Measurements from ENCODE around the gene MOCOS.

DNA sequence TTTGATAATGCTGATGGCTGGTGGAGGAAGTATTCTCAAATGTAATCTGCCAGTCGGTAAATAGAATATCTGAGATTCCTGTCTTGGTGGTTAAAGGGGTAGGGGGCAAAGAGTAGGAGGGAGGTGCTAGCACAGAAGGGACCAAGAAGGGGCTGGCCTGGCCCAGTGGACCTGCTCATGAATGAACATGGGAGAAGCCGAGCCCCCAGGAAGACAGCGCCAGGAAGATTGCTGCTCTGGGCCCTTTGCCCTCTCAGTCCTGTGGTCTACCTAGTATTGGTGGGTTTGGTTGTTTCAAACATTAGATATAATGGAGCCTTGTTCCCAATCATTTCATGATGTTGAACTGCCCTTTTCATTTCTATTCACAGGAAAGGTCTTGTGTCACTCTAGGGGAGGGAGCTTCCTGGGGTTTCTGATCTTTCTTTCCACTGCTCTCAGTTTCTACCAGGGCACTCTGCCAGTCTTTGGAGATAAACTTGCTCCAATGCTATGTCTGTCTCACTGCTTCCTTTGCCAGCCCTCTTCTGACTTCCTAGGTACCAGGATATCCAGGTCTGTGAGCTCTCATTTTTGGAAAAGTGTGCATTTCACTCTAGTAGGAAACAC is 5.3 kb upstream of the MOCOS start:
- TF ChIP-seq, protein P1, sequence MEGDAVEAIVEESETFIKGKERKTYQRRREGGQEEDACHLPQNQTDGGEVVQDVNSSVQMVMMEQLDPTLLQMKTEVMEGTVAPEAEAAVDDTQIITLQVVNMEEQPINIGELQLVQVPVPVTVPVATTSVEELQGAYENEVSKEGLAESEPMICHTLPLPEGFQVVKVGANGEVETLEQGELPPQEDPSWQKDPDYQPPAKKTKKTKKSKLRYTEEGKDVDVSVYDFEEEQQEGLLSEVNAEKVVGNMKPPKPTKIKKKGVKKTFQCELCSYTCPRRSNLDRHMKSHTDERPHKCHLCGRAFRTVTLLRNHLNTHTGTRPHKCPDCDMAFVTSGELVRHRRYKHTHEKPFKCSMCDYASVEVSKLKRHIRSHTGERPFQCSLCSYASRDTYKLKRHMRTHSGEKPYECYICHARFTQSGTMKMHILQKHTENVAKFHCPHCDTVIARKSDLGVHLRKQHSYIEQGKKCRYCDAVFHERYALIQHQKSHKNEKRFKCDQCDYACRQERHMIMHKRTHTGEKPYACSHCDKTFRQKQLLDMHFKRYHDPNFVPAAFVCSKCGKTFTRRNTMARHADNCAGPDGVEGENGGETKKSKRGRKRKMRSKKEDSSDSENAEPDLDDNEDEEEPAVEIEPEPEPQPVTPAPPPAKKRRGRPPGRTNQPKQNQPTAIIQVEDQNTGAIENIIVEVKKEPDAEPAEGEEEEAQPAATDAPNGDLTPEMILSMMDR (IDR thresholded peaks at IDR 0.05 in 2 of 3, conservative IDR thresholded peaks at IDR 0.05 in 1 of 3; ENCODE audit: borderline replicate concordance in 1 of 3, insufficient read depth in 1 of 3, low read depth in 2 of 3, low read length in 2 of 3): no peak
- TF ChIP-seq SIN3A (IDR thresholded peaks at IDR 0.05; ENCODE audit: low read depth) (no peak), POLR2A (IDR thresholded peaks at IDR 0.05; ENCODE audit: borderline replicate concordance, extremely low read depth, insufficient read depth, insufficient read length) (no peak), SRF (IDR thresholded peaks at IDR 0.05; ENCODE audit: low read depth) (no peak), POLR2AphosphoS5 (IDR thresholded peaks at IDR 0.05; ENCODE audit: low read depth, low read length) (no peak), SP1 (IDR thresholded peaks at IDR 0.05; ENCODE audit: low read depth) (no peak), EZH2phosphoT487 (IDR thresholded peaks at IDR 0.05; ENCODE audit: borderline replicate concordance) (no peak)
- TF ChIP-seq, protein P2, sequence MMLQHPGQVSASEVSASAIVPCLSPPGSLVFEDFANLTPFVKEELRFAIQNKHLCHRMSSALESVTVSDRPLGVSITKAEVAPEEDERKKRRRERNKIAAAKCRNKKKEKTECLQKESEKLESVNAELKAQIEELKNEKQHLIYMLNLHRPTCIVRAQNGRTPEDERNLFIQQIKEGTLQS (IDR thresholded peaks at IDR 0.05): no peak
